ENCODE results near the gene KPNA2.
A peak's percentile ranks its signal among the peaks of the same experiment; 100 is the strongest.
"Not testable (repeated sequence)": the region's sequence is repeated elsewhere in the genome, so short reads cannot be mapped to it uniquely, and the experiment has no call there.

The KPNA2 gene

DNA sequence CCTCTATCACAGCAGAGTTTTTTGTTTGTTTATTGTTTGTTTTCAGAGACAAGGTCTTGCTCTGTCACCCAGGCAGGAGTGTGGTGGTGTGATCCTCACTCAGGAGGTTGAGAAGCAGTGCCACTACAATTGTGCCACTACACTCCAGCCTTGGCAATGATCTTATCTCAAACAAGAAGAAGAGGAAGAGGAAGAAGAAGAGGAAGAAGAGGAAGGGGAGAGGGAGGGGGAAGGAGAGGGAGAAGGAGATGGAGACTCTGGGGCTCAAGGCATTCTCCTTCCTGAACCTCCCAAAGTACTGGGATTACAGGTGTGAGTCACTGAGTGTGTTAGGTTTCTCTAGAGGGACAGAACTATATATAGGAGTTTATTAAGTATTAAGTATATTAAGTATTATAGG is 22.1 kb upstream of the KPNA2 start:
- TF ChIP-seq, protein P1, sequence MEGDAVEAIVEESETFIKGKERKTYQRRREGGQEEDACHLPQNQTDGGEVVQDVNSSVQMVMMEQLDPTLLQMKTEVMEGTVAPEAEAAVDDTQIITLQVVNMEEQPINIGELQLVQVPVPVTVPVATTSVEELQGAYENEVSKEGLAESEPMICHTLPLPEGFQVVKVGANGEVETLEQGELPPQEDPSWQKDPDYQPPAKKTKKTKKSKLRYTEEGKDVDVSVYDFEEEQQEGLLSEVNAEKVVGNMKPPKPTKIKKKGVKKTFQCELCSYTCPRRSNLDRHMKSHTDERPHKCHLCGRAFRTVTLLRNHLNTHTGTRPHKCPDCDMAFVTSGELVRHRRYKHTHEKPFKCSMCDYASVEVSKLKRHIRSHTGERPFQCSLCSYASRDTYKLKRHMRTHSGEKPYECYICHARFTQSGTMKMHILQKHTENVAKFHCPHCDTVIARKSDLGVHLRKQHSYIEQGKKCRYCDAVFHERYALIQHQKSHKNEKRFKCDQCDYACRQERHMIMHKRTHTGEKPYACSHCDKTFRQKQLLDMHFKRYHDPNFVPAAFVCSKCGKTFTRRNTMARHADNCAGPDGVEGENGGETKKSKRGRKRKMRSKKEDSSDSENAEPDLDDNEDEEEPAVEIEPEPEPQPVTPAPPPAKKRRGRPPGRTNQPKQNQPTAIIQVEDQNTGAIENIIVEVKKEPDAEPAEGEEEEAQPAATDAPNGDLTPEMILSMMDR (IDR thresholded peaks at IDR 0.05; ENCODE audit: extremely low read depth, missing control alignments) = no peak
- no peak for DNase-seq (ENCODE audit: low spot score)

DNA sequence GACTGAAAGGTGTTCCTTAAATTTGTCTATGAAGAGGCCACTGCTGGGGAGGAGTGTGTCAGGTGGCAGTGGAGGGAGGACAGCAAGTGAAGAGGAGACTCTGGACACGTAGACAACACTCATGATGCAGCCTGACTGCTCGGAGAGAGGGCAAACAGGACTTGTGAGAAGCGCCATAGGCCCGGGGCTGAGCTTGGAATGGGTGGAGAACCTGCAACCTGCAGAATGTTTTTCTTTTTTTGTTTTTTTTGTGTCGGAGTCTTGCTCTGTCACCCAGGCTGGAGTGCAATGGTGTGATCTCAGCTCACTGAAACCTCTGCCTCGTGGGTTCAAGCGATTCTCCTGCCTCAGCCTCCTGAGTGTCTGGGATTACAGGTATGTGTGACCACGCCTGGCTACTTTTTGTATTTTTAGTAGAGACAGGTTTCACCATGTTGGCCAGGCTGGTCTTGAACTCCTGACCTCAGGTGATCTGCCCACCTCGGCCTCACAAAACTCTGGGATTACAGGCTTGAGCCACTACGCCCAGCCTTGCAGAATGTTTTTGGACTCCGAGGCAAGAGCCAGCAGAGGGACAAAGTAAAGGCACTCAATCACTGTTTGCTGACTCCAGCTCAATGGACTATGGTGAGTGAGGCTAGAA is 20.3 kb upstream of the KPNA2 start:
- DNase-seq (ENCODE audit: low spot score) = no peak
- TF ChIP-seq, protein P1 (IDR thresholded peaks at IDR 0.05; ENCODE audit: extremely low read depth, missing control alignments) = no peak

DNA sequence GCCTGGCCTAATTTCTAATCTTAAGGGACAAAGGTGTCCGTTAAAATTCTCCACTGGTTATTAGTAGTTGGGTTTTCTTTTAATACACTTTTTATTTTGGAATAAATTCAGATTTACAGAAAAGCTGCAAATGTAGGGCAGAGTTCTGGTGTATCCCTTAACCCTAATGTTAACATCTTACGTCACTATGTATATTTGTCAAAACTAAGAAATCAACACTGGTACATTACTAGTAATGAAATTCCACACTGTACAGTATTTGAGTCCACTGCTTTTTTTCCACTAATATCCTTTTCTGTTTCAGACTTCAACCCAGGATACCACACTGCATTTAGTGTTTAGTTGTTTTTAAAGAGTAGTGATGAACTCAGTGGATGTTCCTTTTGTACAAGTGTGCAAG is 18.7 kb upstream of the KPNA2 start:
- DNase-seq (ENCODE audit: low spot score) = no peak
- TF ChIP-seq, protein P1 (IDR thresholded peaks at IDR 0.05; ENCODE audit: extremely low read depth, missing control alignments) = no peak

DNA sequence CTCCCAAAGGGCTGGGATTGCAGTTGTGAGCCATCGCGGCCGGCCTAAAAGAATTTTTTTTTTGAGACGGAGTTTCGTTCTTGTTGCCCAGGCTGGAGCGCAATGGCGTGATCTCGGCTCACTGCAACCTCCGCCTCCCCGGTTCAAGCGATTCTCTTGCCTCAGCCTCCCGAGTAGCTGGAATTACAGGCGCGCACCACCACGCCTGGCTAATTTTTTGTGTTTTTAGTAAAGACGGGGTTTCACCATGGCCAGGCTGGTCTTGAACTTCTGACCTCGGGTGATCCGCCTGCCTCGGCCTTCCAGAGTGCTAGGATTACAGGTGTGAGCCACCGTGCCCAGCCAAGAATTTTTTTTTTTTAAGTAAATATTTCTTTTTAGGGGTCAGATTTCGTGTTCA is 17.0 kb upstream of the KPNA2 start:
- DNase-seq (ENCODE audit: low spot score) = not testable (repeated sequence)

DNA sequence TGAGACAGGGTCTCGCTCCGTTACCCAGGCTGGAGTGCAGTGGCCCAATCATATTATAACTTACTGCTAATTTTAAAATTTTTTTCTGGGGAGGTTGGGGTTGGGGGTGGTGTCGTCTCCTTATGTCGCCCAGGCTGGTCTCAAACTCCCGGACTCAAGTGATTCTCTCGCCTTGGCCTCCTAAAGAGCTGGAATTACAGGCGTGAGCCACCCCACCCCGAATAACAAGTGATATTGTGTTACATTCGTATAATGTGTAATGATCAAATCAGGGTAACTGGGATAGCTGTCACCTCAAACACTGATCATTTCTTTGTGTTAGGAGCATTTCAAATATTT is 16.2 kb upstream of the KPNA2 start:
- TF ChIP-seq, protein P1 (IDR thresholded peaks at IDR 0.05; ENCODE audit: extremely low read depth, missing control alignments) = no peak
- no peak for DNase-seq (ENCODE audit: low spot score)

GRCh38 chr17:68019675-68020408 is 15.7 kb upstream of the KPNA2 start:
- TF ChIP-seq, protein P1 (IDR thresholded peaks at IDR 0.05; ENCODE audit: extremely low read depth, missing control alignments) = no peak
- DNase-seq (ENCODE audit: low spot score) = peak; percentile 95

- TF ChIP-seq, protein P1 (IDR thresholded peaks at IDR 0.05; ENCODE audit: extremely low read depth, missing control alignments) = no peak
- no peak for DNase-seq (ENCODE audit: low spot score)
Observed at GRCh38 chr17:68020409-68020756, 15.2 kb upstream of the KPNA2 start.

DNA sequence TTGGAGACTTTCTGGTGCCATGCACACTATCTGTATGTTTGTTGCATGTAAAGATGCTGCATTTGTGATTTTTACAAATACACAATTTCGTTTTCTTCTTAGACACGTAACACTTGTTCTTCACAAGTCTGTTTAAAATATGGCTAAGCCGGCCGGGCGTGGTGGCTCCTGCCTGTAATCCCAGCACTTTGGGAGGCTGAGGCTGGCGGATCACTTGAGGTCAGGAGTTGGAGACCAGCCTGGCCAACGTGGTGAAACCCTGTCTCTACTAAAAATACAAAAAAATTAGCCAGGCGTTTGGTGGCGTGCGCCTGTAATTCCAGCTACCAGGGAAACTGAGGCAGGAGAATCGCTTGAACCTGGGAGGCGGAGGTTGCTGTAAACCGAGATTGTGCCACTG is 14.7 kb upstream of the KPNA2 start:
- not testable (repeated sequence) for DNase-seq (ENCODE audit: low spot score)

Data from GM20000 (cell line).